Brain microvascular endothelial cell (primary cell): ENCODE data around the gene EFNB3.

Source experiments
- DNase-seq: peaks from one replicate; pipeline ENCODE4 v3.0.0-alpha.2; 2020
- H3K27ac ChIP-seq: fragments of 250-450 bp; sonication (Bioruptor Pico); 2 replicates; pipeline ENCODE4 v1.5.1; 2020; ENCODE audit warnings: mild to moderate bottlenecking, moderate library complexity
- H3K27me3 ChIP-seq: fragments of 250-450 bp; sonication (Bioruptor Pico); replicated peaks from 2 replicates; pipeline ENCODE4 v1.5.1; 2020; ENCODE audit warnings: mild to moderate bottlenecking
- H3K36me3 ChIP-seq: fragments of 250-450 bp; sonication (Bioruptor Pico); replicated peaks from 2 replicates; pipeline ENCODE4 v1.5.1; 2020; ENCODE audit warnings: mild to moderate bottlenecking
- H3K4me3 ChIP-seq: 2 replicates; pipeline ENCODE4 v1.5.1; 2011; ENCODE audit warnings: low read depth, mild to moderate bottlenecking, control low read depth, low read length, moderate library complexity
- CTCF ChIP-seq: IDR thresholded peaks from 2 replicates; pipeline ENCODE4 v1.5.1; 2011; ENCODE audit warnings: low read depth, mild to moderate bottlenecking, moderate library complexity, low read length, control low read depth, inconsistent platforms; ENCODE audit errors: missing control alignments
- in situ Hi-C: cut with HindIII; loops from 2 replicates; pipeline ENCODE4 v1.10.0; 2017; ENCODE audit warnings: low sequenced_read_pairs, low pct_ligation_motif_present

EFNB3 gene

GRCh38 chr17:7704601-7705268 lies at the start of gene EFNB3:
EFNB3 (plus strand) TSS chr17:7705202; CDS start chr17:7705599, 397 bp downstream.
- Histone ChIP-seq H3K36me3 (no peaks in the 10 kb centered on the region), H3K4me3 (peak within 1 kb of the TSS; percentile 43), H3K27ac (no peak within 1 kb of the TSS), H3K27me3 (peaks cover 25% of the 10 kb centered on the region)
- TF ChIP-seq CTCF: no peak
- DNase-seq: no peak
- in situ Hi-C loops: no loop called here

- H3K4me3 ChIP-seq: no peak overlapping the region
- TF ChIP-seq CTCF: no peak
- in situ Hi-C loops: no loop called here
- H3K27ac ChIP-seq: no peak overlapping the region
- H3K27me3 ChIP-seq: peaks cover 28% of the 10 kb centered on the region
- DNase-seq: no peak
- H3K36me3 ChIP-seq: no peaks in the 10 kb centered on the region
Observed at GRCh38 chr17:7655541-7655840, 49.5 kb upstream of the EFNB3 start.

- in situ Hi-C loops: no loop called here
- Histone ChIP-seq H3K4me3 (no peak overlapping the region), H3K27me3 (peaks cover 16% of the 10 kb centered on the region), H3K36me3 (no peaks in the 10 kb centered on the region), H3K27ac (no peak overlapping the region)
- DNase-seq: no peak
- TF ChIP-seq CTCF: no peak
Observed at GRCh38 chr17:7656958-7657609, 47.9 kb upstream of the EFNB3 start.

GRCh38 chr17:7667656-7668406 lies 37.2 kb upstream of the EFNB3 start:
- no peak overlapping the region for H3K27ac ChIP-seq
- peaks cover 46% of the 10 kb centered on the region for H3K36me3 ChIP-seq
- DNase-seq: no peak
- in situ Hi-C loops: no loop called here
- no peak for TF ChIP-seq CTCF
- H3K27me3 ChIP-seq: no peaks in the 10 kb centered on the region
- H3K4me3 ChIP-seq: no peak overlapping the region

- no peak for TF ChIP-seq CTCF
- in situ Hi-C loops: no loop called here
- no peak for DNase-seq
- H3K36me3 ChIP-seq: peaks cover 52% of the 10 kb centered on the region
- no peak overlapping the region for H3K4me3 ChIP-seq
- no peak overlapping the region for H3K27ac ChIP-seq
- no peaks in the 10 kb centered on the region for H3K27me3 ChIP-seq
Observed at GRCh38 chr17:7668482-7668881, 36.5 kb upstream of the EFNB3 start.
